Fibroblast of skin of left biceps (primary cell): ENCODE results near the gene SFTPB.
A peak's percentile ranks its signal among the peaks of the same experiment; 100 is the strongest.
"Not testable (repeated sequence)": the region's sequence is repeated elsewhere in the genome, so short reads cannot be mapped to it uniquely, and the experiment has no call there.

ENCODE experiments used
- DNase-seq, 2 experiments: peaks; one replicate each; pipeline ENCODE4 v3.0.0-alpha.2; 2013; ENCODE audit warnings: low read depth in 2 of 2

SFTPB gene

DNA sequence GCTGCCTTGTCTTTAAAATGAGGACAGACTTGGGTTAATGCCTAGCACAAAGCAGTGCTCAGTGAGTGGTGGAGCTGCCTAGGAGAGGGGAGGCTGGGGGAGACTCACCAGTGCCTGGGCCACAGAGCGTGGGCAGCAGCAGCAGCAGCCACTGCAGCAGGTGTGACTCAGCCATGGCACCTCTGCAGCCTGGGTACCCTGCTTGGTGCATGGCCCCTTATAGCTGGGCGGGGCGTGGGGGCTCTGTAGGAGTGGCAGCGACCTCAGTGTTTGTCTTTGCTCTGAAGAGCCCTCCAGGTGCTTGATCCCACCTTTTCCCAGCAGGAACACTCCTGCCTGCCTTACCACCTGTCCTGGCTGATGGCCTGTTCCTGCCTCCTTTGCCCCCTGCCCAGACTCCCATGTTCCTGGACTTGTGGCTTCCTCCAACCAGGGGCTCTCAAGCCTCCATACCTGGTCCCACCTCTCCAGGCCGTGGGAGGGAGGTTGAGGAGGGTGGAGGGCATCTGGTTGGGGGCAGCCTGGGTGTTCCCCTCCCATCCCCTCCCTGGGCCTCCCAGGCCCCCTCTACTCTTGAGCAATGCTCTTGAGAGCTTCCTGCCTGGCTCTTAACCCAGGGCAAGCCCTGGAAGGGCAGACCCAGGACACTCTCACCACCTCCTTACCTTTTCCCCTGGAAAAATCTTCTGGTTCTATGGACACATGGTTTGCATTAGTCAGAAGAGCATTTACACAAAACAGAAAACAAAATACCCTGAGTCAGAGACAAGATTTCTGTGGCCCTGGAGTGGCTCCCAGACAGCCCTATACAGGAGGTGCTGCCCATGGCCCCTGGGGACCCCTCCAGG lies at the start of gene SFTPB:
Gene SFTPB (minus strand): TSS at position 191 of the 848 bp plus-strand sequence. CDS start 16 bp downstream, at position 175.
- DNase-seq = no peak

GRCh38 chr2:85717308-85718008 lies 49.5 kb upstream of the SFTPB start:
- DNase-seq = peak; percentile 78 to 80

DNA sequence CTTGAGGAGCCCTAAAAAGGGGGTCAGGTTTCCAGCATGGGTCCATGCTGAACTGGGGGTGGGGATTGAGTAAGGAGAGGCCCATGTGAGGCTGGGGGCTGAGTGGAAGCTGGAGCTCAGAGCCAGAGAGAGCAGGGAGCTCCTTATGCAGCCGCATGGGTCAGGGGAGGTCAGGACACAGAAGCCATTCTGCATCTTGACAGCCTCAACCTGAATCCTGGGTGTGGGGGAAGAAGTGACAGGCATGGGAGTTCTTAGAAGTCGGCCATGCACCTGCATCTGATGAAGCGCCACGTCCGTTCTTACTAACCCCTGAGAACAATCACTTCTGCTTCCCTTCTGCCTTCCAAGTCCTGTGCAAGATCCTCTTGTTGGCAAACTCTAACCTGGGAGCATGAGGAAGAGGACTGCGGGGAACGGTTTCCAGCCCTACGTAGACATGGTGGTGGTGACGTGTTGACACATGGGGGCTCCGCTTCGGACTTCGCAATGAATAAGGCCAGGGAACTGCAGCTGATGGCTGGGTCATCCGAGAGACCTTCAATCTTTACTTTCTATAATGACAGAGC lies 48.4 kb upstream of the SFTPB start:
- DNase-seq = no peak

DNA sequence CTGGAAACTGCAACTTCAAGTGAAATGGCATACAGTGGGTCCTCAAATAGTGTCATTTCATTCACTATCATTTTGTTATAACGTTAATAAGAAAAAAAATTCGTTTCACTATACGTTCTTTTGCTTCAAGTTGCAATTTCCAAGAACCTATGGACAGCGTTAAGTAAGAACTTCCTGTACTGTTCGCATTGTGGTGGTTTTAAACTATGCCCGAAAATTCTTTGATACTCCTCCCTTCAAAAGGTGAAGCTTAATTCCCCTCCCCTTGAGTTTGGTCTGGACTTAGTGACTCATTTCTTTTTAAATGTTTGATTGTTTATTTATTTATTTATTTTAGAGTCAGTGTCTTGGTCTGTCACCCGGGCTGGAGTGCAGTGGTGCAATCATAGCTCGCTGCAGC lies 46.8 kb upstream of the SFTPB start:
- DNase-seq = no peak

DNA sequence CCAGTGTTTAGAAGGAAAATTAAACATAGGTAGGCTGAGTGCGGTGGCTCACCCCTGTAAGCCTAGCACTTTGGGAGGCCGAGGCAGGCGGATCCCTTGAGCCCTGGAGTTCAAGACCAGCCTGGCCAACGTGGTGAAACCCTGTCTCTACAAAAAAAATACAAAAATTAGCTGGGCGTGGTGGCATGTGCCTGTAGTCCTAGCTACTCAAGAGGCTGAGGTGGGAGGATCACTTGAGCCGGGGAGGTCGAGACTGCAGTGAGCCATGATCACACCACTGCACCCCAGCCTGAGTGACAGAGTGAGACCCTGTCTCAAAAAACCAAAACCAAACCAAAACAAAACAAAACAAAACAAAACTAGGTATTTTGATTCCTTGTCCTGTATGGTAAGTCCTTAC lies 46.4 kb upstream of the SFTPB start:
- DNase-seq = not testable (repeated sequence)

DNA sequence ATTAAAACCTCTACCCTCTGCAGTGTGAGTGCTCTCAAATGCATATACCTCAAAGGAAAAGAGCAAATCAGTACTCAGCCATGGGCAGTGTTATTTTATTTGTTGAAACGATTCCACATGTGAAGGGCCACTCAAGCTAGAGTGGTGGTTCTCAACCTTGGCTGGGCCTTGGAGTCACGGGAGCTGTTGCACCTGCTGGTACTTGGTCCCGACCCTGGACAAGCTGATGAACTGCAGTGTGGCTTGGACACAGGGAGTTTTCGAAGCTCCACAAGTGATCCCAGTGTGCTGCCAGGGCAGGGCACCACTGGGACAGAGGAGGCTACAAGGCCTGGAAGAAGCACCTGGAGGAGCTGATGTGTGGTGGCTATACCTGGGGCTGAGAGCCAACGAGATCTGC lies 45.8 kb upstream of the SFTPB start:
- DNase-seq = no peak

- DNase-seq = no peak
Measured at GRCh38 chr2:85712849-85713612, 45.0 kb upstream of the SFTPB start.

DNA sequence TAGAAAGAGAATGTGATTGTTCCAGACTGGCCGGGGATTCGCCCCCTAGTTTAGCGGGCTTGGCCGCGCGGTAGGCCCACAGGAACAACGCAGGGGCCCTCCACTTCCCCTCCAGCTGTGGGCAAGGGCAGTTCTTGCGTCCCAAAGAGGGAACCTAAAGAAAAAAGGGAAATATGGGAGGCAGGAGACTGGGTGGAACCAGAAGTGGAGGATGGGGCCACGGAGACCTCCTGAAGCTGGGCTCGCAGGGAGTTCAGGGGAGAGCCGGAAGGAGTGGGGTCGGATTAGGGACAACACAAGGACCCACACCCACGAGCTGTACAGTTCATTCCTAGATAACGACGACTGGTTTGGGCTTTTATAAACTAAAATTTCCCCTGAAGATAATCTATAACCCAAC lies 44.3 kb upstream of the SFTPB start:
- no peak for DNase-seq

DNA sequence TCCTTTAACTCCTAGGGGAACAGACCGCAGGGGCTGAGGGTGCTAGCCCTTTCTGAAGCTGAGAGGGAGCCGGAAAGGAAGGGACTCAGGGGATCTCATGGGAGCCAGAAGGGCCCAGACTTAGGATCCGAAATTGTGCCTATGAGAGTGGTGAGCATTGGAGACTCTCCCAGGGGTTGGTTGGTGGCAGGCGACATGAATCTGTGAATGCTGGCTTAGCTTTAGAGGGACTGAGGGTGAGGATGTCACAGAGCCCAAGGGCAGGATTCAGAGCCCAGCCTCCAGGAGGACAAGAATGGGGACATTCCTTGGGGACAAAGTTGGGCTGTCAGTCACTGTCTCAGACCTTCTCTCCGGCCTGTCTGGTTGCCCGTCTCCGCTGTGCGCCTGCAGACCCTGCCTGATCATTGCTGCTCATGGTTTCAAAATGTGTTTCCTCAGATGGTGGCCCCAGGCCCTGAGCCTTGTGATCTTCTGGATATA lies 43.6 kb upstream of the SFTPB start:
- no peak for DNase-seq

- DNase-seq = no peak
Measured at GRCh38 chr2:85710687-85711577, 42.9 kb upstream of the SFTPB start.

DNA sequence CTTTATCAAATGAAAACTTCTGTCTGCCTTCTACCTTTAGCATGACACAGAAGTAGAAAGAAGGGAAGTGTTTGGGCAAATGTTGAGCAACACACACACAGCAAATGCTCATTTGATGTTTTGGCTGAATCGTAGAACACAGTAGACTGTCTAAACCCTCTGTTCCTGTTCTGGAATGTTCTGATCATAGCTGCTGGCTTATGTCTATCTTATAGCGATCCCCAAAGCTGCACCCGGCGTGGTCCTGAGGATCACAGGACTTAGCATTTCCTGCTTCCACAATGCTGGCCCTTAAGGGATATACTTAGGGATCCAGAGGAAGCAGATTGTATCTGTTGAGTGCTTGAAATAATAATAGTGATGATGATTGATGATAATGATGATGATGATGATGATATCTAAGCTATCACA lies 41.4 kb upstream of the SFTPB start:
- DNase-seq = no peak

GRCh38 chr2:85708641-85709040 lies 40.6 kb upstream of the SFTPB start:
- DNase-seq = no peak

GRCh38 chr2:85707304-85707703 lies 39.3 kb upstream of the SFTPB start:
- peak; percentile 61 to 64 for DNase-seq

- no peak for DNase-seq
Measured at GRCh38 chr2:85706599-85707296, 38.7 kb upstream of the SFTPB start.

DNA sequence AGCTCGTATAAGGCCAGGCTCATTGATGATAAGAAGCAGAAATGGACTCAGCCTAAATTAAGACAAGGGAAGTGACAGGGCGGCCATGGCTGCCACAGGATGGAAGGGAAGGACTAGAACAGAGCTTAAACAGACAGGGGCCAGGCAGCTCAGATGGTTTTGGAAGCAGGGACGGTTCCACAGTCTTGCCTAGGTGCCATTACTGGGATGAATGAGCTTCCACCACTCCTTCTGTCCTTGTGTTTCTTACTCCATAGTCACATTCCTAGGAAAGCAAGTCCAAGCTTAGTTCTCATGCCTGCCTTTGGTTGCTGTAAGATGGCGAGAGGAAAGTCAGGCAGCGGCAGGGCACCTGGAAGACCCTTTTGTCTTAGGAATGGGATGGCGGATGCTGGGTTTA lies 38.1 kb upstream of the SFTPB start:
- no peak for DNase-seq

DNA sequence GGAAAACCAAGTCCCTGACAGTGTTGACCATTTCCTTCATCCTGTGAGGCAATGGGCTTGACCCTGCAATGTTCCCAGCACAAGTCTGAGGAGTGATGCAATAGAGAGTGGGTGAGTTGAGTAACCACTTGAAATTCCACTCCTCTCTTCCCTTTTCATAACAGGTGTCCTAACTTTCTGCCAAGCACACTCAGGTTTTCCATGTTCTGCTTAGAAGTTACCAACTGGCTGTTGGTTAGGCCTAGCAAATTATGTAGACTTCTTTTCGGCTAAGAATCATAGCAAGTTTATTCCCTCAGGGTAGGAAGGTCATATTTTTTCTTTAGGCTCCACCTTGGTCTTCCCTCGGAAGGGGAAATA lies 37.7 kb upstream of the SFTPB start:
- peak; percentile 32 to 40 for DNase-seq

GRCh38 chr2:85704800-85705679 lies 37.0 kb upstream of the SFTPB start:
- no peak for DNase-seq

DNA sequence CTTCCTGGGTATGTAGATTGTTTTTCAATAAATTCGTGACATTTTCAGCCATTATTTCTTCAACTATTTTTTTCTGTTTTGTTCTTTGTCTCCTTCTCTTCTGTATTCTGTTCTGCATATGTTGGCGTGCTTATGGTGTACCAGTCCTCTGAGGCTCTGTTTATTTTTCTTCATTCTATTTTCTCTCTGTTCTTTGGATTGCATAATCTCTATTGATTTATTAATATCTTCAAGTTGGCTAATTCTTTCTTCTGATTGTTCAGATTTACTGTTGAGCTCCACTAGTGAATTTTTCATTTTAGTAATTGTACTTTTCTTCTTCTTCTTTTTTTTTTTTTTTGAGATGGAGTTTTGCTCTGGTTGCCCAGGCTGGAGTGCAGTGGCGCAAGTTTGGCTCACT lies 36.0 kb upstream of the SFTPB start:
- no peak for DNase-seq

DNA sequence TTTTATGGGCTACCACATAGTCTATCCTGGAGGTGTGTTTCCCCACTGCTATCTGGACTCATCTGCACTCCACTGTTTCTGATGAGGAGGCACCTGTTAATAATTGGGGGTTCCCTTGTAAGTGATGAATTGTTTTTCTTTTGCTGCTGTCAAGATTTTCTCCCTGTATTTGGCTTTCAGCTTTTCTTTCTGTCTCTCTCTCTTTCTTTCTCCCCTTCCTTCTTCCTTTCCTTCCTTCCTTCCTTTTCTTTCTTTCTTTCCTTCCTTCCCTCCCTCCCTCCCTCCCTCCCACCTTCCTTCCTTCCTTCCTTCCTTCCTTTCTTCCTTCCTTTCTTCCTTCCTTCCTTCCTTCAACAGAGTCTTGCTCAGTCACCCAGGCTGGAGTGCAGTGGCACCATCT lies 35.3 kb upstream of the SFTPB start:
- no peak for DNase-seq
